Fibroblast of lung (primary cell): Measurements from ENCODE around the gene DNMBP.

Experiments used
- EZH2 ChIP-seq: IDR thresholded peaks from 2 replicates; pipeline ENCODE4 v1.5.1; 2012; ENCODE audit warnings: low read length, control low read depth, mild to moderate bottlenecking; ENCODE audit errors: missing control alignments
- TF ChIP-seq, protein P1 (sequence below), 2 donors: IDR thresholded peaks in 1 of 2; conservative IDR thresholded peaks in 1 of 2; 1 replicate in 1 of 2; 2 replicates in 1 of 2; pipeline ENCODE4 v1.5.1; 2011 to 2012; ENCODE audit warnings: low read length in 2 of 2, control low read depth in 1 of 2, inconsistent platforms in 1 of 2, low read depth in 1 of 2, mild to moderate bottlenecking in 1 of 2

GRCh38 chr10:99851825-99852224 is 157.9 kb downstream of the DNMBP start:
- TF ChIP-seq, protein P1, sequence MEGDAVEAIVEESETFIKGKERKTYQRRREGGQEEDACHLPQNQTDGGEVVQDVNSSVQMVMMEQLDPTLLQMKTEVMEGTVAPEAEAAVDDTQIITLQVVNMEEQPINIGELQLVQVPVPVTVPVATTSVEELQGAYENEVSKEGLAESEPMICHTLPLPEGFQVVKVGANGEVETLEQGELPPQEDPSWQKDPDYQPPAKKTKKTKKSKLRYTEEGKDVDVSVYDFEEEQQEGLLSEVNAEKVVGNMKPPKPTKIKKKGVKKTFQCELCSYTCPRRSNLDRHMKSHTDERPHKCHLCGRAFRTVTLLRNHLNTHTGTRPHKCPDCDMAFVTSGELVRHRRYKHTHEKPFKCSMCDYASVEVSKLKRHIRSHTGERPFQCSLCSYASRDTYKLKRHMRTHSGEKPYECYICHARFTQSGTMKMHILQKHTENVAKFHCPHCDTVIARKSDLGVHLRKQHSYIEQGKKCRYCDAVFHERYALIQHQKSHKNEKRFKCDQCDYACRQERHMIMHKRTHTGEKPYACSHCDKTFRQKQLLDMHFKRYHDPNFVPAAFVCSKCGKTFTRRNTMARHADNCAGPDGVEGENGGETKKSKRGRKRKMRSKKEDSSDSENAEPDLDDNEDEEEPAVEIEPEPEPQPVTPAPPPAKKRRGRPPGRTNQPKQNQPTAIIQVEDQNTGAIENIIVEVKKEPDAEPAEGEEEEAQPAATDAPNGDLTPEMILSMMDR (conservative IDR thresholded peaks at IDR 0.05 in 1 of 2, IDR thresholded peaks at IDR 0.05 in 1 of 2; ENCODE audit: low read depth in 1 of 2, low read length in 2 of 2): no peak
- TF ChIP-seq EZH2: no peak
